Measurements from ENCODE around the gene ADAT3.

The ADAT3 gene

GRCh38 chr19:1942078-1942933, 37.1 kb downstream of the ADAT3 start:
- DNase-seq (ENCODE audit: low read depth), result peak; percentile 50
- TF ChIP-seq, protein P1, sequence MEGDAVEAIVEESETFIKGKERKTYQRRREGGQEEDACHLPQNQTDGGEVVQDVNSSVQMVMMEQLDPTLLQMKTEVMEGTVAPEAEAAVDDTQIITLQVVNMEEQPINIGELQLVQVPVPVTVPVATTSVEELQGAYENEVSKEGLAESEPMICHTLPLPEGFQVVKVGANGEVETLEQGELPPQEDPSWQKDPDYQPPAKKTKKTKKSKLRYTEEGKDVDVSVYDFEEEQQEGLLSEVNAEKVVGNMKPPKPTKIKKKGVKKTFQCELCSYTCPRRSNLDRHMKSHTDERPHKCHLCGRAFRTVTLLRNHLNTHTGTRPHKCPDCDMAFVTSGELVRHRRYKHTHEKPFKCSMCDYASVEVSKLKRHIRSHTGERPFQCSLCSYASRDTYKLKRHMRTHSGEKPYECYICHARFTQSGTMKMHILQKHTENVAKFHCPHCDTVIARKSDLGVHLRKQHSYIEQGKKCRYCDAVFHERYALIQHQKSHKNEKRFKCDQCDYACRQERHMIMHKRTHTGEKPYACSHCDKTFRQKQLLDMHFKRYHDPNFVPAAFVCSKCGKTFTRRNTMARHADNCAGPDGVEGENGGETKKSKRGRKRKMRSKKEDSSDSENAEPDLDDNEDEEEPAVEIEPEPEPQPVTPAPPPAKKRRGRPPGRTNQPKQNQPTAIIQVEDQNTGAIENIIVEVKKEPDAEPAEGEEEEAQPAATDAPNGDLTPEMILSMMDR (conservative IDR thresholded peaks at IDR 0.05; ENCODE audit: control insufficient read depth, insufficient read depth, low read depth, low read length), result no peak
- H3K4me3 ChIP-seq (ENCODE audit: control insufficient read depth, low read depth, low read length), result peak overlapping the region; percentile 76

GRCh38 chr19:1942934-1943555, 37.8 kb downstream of the ADAT3 start:
- no peak for DNase-seq (ENCODE audit: low read depth)
- TF ChIP-seq, protein P1 (conservative IDR thresholded peaks at IDR 0.05; ENCODE audit: control insufficient read depth, insufficient read depth, low read depth, low read length), result no peak
- H3K4me3 ChIP-seq (ENCODE audit: control insufficient read depth, low read depth, low read length), result peak overlapping the region; percentile 76

DNA sequence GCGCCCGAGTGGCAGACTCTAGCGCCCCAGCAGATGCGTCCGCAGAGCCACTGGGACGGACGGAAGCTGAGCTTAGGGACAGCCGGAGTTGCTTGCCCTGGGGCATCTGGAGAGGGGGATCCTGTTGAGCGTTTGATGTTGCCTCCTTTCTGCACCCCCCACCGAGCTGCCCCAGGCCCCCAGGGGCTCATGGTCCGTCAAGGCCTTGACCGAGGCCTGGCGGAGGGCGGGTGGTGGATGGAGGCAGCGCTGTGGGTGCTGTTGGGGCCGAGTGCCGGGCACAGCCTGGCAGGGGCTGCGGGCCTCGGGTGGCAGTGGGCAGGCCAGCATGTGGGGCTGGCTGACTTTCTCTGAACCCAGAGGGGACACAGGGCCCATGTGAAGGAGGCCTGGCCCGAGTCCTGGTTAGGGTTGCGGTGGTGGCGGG, 38.5 kb downstream of the ADAT3 start:
- TF ChIP-seq, protein P1 (conservative IDR thresholded peaks at IDR 0.05; ENCODE audit: control insufficient read depth, insufficient read depth, low read depth, low read length), result no peak
- H3K4me3 ChIP-seq (ENCODE audit: control insufficient read depth, low read depth, low read length), result no peak overlapping the region
- DNase-seq (ENCODE audit: low read depth), result no peak

GRCh38 chr19:1944088-1944915, 39.1 kb downstream of the ADAT3 start:
- no peak for DNase-seq (ENCODE audit: low read depth)
- TF ChIP-seq, protein P1 (conservative IDR thresholded peaks at IDR 0.05; ENCODE audit: control insufficient read depth, insufficient read depth, low read depth, low read length), result no peak
- H3K4me3 ChIP-seq (ENCODE audit: control insufficient read depth, low read depth, low read length), result no peak overlapping the region

GRCh38 chr19:1944916-1945561, 39.8 kb downstream of the ADAT3 start:
- DNase-seq (ENCODE audit: low read depth), result no peak
- no peak overlapping the region for H3K4me3 ChIP-seq (ENCODE audit: control insufficient read depth, low read depth, low read length)
- TF ChIP-seq, protein P1 (conservative IDR thresholded peaks at IDR 0.05; ENCODE audit: control insufficient read depth, insufficient read depth, low read depth, low read length), result no peak

GRCh38 chr19:1945899-1946298, 40.7 kb downstream of the ADAT3 start:
- peak; percentile 49 for DNase-seq (ENCODE audit: low read depth)
- H3K4me3 ChIP-seq (ENCODE audit: control insufficient read depth, low read depth, low read length), result no peak overlapping the region
- TF ChIP-seq, protein P1 (conservative IDR thresholded peaks at IDR 0.05; ENCODE audit: control insufficient read depth, insufficient read depth, low read depth, low read length), result peak; percentile 51

Data from fibroblast of mammary gland (primary cell).